GM18502 (cell line): ENCODE data around the gene SPATA6L.

Experiments used
- ATAC-seq: cut with Tn5 transposase; IDR thresholded peaks from one replicate; pipeline ENCODE4 v1.9.1; 2021; ENCODE audit warnings: mild to moderate bottlenecking; ENCODE audit not compliant: unreplicated experiment, poor library complexity

Gene SPATA6L

GRCh38 chr9:4592295-4592694 lies 74.0 kb downstream of the SPATA6L start:
- ATAC-seq = no peak

DNA sequence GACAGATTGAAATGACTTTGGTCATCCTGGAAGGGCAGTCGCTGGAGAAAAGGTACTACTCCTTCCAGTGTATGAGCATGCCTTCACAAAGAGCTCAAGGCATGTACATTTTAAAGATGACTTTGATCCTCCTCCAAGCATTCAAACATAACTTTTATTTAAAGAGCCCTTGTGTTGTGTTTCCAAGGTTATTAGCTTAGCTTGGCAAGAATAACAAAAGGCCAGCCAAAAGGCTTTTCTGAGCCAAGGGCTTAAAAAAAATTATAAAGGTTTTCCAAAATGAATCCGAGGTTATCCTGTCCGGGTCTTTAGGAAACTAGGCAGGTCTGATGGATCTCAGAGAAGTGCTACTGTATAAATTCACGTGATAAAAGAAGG lies 75.2 kb downstream of the SPATA6L start:
- ATAC-seq = no peak

DNA sequence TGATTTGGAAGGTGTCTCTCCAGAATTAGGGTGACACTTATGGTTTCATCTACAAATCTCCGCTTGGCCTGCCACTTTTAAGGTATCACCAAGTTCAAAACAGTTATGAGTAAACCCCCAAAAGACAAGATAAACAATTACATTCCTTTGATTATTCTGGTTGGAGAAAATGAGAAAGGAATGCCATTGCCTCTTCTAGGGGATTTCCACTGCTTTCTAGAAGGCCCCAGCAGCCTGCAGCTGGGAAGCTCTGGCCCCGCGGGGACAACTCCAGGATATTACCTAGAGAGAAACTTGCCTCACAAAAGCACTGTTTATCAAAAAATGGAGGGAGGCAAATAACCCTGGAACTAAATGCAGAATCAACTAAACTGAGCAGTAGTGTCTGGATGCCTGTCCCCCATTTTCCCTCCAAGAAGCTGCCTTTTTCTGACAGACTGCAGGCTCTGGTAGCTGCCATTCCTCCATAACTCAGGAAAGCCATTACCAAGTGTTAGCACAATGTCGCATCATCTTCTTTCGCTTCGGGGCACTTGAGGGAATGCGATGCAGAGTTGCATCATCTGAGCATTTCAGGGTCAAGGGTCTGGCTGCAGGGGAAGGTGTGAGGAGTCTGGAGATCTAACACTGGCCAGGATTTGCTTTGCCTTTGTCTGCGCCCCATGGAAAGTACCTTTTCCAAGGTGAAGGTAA lies 75.7 kb downstream of the SPATA6L start:
- ATAC-seq = no peak

GRCh38 chr9:4588721-4589120 lies 77.6 kb downstream of the SPATA6L start:
- no peak for ATAC-seq

GRCh38 chr9:4585135-4585534 lies 81.1 kb downstream of the SPATA6L start:
- no peak for ATAC-seq

DNA sequence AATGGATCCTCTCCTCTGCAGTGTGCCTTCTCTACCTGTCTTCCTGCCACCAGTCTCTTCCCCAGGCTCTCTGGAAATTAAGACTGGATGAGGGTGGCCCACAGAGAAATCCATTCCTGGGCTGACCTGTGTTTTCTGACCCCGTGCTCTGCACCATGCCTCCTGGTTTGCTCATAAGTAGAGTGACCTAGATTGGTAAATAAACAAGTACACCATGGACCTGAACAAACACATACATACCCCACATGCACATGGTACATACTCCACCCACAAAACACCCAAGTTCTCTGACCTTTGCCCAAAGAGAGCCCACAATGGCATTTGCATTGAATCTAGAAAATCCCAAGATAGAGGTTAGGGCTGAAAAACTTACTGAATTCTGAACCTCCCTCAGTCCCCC lies 81.6 kb downstream of the SPATA6L start:
- ATAC-seq = no peak

DNA sequence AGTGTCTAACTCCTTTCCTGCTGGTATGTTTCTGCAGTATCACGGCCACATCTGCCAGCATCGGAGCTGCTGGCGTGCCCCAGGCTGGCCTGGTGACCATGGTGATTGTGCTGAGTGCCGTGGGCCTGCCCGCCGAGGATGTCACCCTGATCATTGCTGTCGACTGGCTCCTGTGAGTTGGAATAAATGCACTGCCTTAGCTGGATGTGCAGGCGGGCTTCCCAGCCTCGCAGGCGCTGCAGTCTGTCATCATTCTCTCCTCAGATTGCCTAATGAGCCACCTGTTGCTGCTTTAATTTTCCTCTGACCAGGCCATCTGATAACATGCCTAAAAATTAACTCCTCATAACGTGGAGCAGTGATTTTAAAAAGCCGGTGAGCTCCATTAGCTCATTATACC lies 83.3 kb downstream of the SPATA6L start:
- no peak for ATAC-seq

DNA sequence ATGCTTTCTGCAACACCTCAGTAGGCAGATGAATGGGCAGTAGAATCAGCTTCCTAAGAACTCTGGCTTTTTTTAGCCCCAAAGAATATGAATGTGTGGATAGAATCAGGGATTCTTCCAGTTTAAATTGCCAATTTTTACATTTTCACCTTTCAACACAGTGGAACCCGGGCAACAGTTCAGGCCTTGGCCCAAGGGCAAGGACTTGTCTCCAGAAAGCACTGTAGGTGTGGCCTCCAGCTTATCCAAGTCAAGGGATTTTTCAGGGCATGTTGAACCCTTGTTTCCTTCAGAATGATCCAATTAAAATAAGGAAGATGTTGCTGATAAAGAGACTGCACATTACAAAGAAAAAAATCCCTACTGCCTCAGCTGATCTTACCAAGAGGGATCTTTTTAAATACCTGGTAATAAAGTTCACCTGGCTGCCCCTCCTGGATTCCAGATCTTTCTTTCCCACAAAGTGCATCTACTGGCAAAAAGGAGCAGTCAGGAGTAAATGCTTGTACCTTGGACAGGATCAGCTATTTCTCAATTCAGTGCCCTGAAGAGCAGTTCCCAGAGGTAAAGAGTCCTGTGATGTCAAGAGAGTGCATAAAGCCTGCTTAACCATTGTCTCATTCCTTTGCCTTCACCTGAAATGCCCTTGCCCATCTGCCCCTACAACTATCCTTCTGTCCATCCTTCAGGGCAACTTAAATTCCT lies 84.3 kb downstream of the SPATA6L start:
- ATAC-seq = no peak

DNA sequence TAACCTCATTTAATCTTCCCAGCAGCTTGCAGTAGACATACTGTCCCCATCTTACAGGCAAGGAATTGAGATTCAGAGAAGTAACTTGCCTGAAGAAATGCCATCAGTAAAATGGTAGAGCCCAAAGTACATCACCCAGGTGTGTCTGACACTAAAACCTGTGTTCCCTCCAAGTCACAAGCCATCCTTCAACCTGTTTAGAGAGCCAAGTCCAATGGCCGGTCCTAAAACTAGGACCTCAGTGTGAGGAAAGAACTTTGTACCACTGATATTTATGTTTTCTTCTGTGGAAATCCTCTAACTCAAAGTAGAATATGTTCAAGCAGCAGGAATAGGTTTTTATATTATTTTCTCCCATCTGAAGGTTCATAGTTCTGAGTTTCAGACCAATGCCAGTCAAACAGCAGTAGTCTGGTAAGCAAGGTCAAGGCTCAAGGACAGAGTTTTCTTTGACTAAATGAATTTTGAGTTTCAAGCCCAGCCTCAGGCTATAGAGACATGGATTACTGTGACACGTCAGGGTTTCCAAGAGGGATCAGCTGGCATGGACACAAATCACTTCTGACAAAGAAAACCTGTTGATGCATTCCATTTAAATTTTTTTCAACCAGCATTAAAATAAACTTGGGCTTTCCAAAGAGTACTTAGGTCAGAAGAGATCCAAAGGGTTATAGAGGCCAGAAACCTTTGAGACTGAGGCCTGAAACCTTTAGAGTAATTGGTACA lies 85.1 kb downstream of the SPATA6L start:
- no peak for ATAC-seq

GRCh38 chr9:4579001-4579400 lies 87.3 kb downstream of the SPATA6L start:
- no peak for ATAC-seq

- ATAC-seq = no peak
Observed at GRCh38 chr9:4576448-4576847, 89.8 kb downstream of the SPATA6L start.

- ATAC-seq = no peak
Observed at GRCh38 chr9:4575997-4576396, 90.3 kb downstream of the SPATA6L start.

DNA sequence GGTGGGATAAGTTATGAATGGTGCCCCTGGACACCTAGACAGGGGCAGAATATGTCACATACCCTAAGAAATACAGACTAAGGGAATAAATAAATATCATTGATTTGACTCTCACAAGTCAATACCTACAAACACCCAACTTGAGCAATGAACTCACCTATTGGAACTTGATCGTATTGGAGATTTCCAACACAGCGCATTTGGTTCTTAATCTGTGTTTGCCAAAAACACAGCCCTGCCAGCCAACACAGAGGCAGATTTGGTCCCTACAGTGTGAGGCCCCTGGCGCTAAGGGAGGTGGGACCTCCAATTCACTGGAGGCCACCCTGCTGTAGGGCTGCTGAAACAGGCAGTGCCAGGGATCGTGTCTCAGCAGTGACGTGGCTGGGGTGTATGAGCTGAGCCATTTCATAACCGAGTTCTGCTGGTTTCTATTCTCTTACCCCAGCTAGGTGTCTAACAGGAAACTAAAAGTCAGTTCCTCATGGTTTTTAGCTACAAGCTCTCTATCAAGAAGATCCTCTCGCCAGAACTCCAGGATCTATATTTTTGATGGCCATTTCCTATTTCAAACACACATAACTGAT lies 91.5 kb downstream of the SPATA6L start:
- ATAC-seq = no peak

- no peak for ATAC-seq
Observed at GRCh38 chr9:4573634-4574389, 92.5 kb downstream of the SPATA6L start.

- ATAC-seq = no peak
Observed at GRCh38 chr9:4573176-4573575, 93.1 kb downstream of the SPATA6L start.

DNA sequence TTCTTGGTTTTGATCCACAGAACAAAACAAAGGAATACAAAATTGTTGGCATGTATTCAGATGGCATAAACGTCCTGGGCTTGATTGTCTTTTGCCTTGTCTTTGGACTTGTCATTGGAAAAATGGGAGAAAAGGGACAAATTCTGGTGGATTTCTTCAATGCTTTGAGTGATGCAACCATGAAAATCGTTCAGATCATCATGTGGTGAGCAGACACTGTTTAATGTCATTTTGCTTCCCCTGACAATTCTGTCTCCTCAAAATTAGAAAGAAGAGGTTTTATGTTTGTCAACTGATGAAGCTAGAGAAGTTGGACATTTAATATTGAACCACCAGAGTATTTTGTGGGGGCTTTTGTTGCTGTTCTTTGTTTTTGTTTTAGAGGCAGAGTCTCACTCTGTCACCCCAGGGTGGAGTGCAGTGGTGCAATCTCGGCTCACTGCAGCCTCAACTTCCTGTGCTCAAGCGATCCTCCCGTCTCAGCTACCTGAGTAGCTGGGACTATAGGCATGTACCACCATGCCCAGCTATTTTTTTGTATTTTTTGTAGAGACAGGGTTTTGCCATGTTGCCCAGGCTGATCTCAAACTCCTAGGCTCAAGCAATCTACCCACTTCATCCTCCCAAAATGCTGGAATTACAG lies 94.0 kb downstream of the SPATA6L start:
- no peak for ATAC-seq

DNA sequence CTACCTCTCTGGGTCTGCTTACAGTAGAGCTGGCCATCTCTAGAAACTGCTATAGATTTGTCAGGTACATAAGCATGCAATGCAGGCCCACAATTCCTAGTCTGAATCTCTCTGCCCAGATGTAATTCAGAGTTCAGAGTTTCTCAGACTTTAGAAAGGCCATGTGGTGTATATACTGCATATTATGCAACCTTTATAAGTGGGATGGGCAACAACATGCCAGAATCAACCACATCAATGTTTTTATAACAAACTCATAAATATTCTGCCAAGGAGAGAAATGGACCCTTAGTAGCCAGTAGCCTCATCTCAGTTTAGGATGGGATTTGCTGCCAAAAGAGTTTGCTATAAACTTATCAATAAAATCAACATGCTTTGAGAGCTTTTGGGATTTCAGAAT lies 97.2 kb downstream of the SPATA6L start:
- ATAC-seq = no peak

DNA sequence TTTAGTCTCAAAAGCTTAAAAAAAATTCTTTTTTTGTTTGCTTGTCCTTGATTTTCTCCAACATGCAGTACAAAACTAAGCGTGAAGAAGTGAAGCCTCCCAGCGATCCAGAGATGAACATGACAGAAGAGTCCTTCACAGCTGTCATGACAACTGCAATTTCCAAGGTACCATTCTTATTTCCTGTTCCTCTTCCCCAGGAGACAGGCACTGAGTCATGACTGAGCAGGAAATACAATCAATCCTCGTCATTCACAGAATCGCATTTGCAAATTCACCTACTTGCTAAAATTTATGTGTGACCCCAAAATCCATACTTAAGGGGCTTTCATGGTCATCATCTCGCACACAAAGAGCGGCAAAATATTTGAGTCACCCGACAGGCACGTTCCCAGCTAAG lies 98.7 kb downstream of the SPATA6L start:
- ATAC-seq = no peak

DNA sequence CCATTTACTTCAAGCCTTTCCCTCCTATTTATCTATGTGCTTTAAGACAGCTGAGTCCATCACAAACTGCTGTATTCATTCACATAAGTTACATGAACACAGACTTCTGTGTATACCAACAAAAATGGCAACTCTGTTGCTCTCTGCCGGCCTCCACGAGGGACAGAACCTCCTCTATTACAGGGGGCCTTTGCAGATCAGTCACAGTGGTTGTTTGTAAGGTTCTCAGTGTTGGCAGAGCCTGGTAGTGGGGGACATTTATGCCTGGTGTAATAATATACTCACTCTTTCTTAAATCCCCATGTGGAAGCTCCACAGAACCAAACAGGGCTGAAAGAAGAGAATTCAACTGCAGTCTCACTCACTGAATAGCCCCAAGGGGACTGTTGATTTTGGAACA lies 99.5 kb downstream of the SPATA6L start:
- no peak for ATAC-seq

- ATAC-seq = no peak
Observed at GRCh38 chr9:4563105-4563504, 103.2 kb downstream of the SPATA6L start.
